HepG2 (cell line): ENCODE results near the gene KDM1B. TPM values are rescaled to one million over a fixed set of nuclear protein-coding genes. Genes with fewer than 3 reads are reported as not detected.

ENCODE experiments used
- ELF4 ChIP-seq: sonication (generic); formaldehyde crosslinking; IDR thresholded peaks from 2 replicates; pipeline ENCODE4 v1.5.0; 2020; ENCODE audit warnings: missing genetic modification reagents, mild to moderate bottlenecking, moderate library complexity, borderline replicate concordance
- FOSL1 ChIP-seq: sonication (generic); formaldehyde crosslinking; IDR thresholded peaks from 2 replicates; pipeline ENCODE4 v1.9.0; 2021; ENCODE audit warnings: missing genetic modification reagents, borderline replicate concordance
- FOXA1 ChIP-seq, 2 experiments: fragments of 450-650 bp in 1 of 2; sonication (generic) in 1 of 2; formaldehyde crosslinking in 1 of 2; IDR thresholded peaks; 2 replicates each; pipeline versions ENCODE4 v1.4.0 to v1.6.1; 2016 to 2020; ENCODE audit warnings: missing genetic modification reagents in 1 of 2
- ISX ChIP-seq: sonication (generic); formaldehyde crosslinking; conservative IDR thresholded peaks from 2 replicates; pipeline ENCODE4 v1.5.0; 2020; ENCODE audit warnings: missing genetic modification reagents
- MAFF ChIP-seq: IDR thresholded peaks from 2 replicates; pipeline ENCODE4 v1.6.1; 2011; ENCODE audit warnings: low read depth, low read length, improper control_type of control experiment
- MATR3 ChIP-seq: sonication (generic); formaldehyde crosslinking; IDR thresholded peaks from 2 replicates; pipeline ENCODE4 v1.4.0; 2020; ENCODE audit warnings: missing genetic modification reagents
- PLRG1 ChIP-seq: fragments of 450-650 bp; conservative IDR thresholded peaks from 2 replicates; pipeline ENCODE4 v1.6.1; 2016
- RFXAP ChIP-seq: sonication (generic); formaldehyde crosslinking; IDR thresholded peaks from 2 replicates; pipeline ENCODE4 v1.4.0; 2020; ENCODE audit warnings: missing genetic modification reagents, borderline replicate concordance
- SKI ChIP-seq: fragments of 450-650 bp; IDR thresholded peaks from one replicate; pipeline ENCODE4 v1.6.1; 2018; ENCODE audit warnings: mild to moderate bottlenecking; ENCODE audit not compliant: partially characterized antibody
- SMC3 ChIP-seq: IDR thresholded peaks from 2 replicates; pipeline ENCODE4 v1.6.1; 2011; ENCODE audit warnings: low read length, improper control_type of control experiment
- SRSF9 ChIP-seq: fragments of 200-400 bp; formaldehyde crosslinking; IDR thresholded peaks from 2 replicates; pipeline ENCODE4 v1.6.1; 2018; ENCODE audit warnings: borderline replicate concordance, mild to moderate bottlenecking, low read depth, low read length; ENCODE audit not compliant: insufficient read depth, poor library complexity, severe bottlenecking
- ZFYVE20 ChIP-seq: sonication (generic); formaldehyde crosslinking; IDR thresholded peaks from 2 replicates; pipeline ENCODE4 v1.8.0; 2023; ENCODE audit warnings: low read depth, mild to moderate bottlenecking, moderate library complexity, missing genetic modification reagents, borderline replicate concordance
- ZNF124 ChIP-seq: sonication (generic); formaldehyde crosslinking; IDR thresholded peaks from 2 replicates; pipeline ENCODE4 v1.4.0; 2020; ENCODE audit warnings: missing genetic modification reagents
- ZNF33B ChIP-seq: sonication (generic); formaldehyde crosslinking; IDR thresholded peaks from 2 replicates; pipeline ENCODE4 v1.5.1; 2020; ENCODE audit warnings: mild to moderate bottlenecking, missing genetic modification reagents
- ZNF44 ChIP-seq: sonication (generic); formaldehyde crosslinking; IDR thresholded peaks from 2 replicates; pipeline ENCODE4 v1.5.1; 2020; ENCODE audit warnings: mild to moderate bottlenecking, missing genetic modification reagents
- ZNF557 ChIP-seq: sonication (generic); formaldehyde crosslinking; IDR thresholded peaks from 2 replicates; pipeline ENCODE4 v1.4.0; 2020; ENCODE audit warnings: missing genetic modification reagents
- ZNF788 ChIP-seq: sonication (generic); formaldehyde crosslinking; IDR thresholded peaks from 2 replicates; pipeline ENCODE4 v1.5.0; 2020; ENCODE audit warnings: mild to moderate bottlenecking, missing genetic modification reagents, borderline replicate concordance
- polyA plus RNA-seq, 8 experiments: library from polyadenylated mRNA; depleted of rRNA in 3 of 8; stranded (reverse) in 7 of 8; unstranded in 1 of 8; fragments of >200 nt; fragmentation: Illumina TruSeq in 4 of 8; extraction: Trizol in 4 of 8; gene quantifications; 2 replicates each; pipeline versions ENCODE4 v1.2.1 to v1.2.3, GENCODE V29; 2011 to 2016; ENCODE audit warnings: low read depth in 4 of 8, missing spikeins in 1 of 8, mixed read lengths in 1 of 8; ENCODE audit not compliant: insufficient read depth in 1 of 8
- total RNA-seq, 5 experiments: library from RNA; depleted of rRNA; stranded (reverse); fragments of >200 nt; fragmentation: Illumina TruSeq; extraction: Trizol; gene quantifications; 2 replicates each; pipeline ENCODE4 v1.2.3, GENCODE V29; 2016; ENCODE audit warnings: low read depth in 1 of 5
- TF ChIP-seq, protein P1 (sequence below): sonication (generic); formaldehyde crosslinking; IDR thresholded peaks from 2 replicates; pipeline ENCODE4 v1.4.0; 2020; ENCODE audit warnings: missing genetic modification reagents, borderline replicate concordance
- TF ChIP-seq, protein P2 (sequence below): sonication (generic); formaldehyde crosslinking; IDR thresholded peaks from 2 replicates; pipeline ENCODE4 v1.4.0; 2020; ENCODE audit warnings: missing genetic modification reagents, borderline replicate concordance
- TF ChIP-seq, protein P3 (sequence below): sonication (generic); formaldehyde crosslinking; IDR thresholded peaks from 2 replicates; pipeline ENCODE4 v1.4.0; 2020; ENCODE audit warnings: mild to moderate bottlenecking, missing genetic modification reagents

Gene KDM1B
- total and polyA plus RNA-seq, 2 of the 13 experiments (the other 11 are each of a cell fraction or from before 2014, with no cell fraction given): 9.8 to 13.2 TPM

- TF ChIP-seq ZNF788 (peak; percentile 20; the same call in 1 of the 2 replicates), FOXA1 (IDR thresholded peaks at IDR 0.05) (no peak), FOXA1 (CRISPR knock-in tag; IDR thresholded peaks at IDR 0.05) (no peak), FOSL1 (CRISPR knock-in tag) (no peak), SMC3 (0 out of 2 replicates have a peak, but pooled peaks have one; percentile 22), SRSF9 (no peak), SKI (no peak), ZNF557 (CRISPR knock-in tag) (no peak), ZFYVE20 (CRISPR knock-in tag) (no peak), ISX (no peak), ZNF124 (CRISPR knock-in tag) (no peak), RFXAP (no peak), PLRG1 (no peak), ZNF33B (CRISPR knock-in tag) (0 out of 2 replicates have a peak, but pooled peaks have one; percentile 78), MAFF (no peak), MATR3 (CRISPR knock-in tag) (no peak), ZNF44 (CRISPR knock-in tag) (no peak), ELF4 (CRISPR knock-in tag) (no peak)
- TF ChIP-seq, protein P1, sequence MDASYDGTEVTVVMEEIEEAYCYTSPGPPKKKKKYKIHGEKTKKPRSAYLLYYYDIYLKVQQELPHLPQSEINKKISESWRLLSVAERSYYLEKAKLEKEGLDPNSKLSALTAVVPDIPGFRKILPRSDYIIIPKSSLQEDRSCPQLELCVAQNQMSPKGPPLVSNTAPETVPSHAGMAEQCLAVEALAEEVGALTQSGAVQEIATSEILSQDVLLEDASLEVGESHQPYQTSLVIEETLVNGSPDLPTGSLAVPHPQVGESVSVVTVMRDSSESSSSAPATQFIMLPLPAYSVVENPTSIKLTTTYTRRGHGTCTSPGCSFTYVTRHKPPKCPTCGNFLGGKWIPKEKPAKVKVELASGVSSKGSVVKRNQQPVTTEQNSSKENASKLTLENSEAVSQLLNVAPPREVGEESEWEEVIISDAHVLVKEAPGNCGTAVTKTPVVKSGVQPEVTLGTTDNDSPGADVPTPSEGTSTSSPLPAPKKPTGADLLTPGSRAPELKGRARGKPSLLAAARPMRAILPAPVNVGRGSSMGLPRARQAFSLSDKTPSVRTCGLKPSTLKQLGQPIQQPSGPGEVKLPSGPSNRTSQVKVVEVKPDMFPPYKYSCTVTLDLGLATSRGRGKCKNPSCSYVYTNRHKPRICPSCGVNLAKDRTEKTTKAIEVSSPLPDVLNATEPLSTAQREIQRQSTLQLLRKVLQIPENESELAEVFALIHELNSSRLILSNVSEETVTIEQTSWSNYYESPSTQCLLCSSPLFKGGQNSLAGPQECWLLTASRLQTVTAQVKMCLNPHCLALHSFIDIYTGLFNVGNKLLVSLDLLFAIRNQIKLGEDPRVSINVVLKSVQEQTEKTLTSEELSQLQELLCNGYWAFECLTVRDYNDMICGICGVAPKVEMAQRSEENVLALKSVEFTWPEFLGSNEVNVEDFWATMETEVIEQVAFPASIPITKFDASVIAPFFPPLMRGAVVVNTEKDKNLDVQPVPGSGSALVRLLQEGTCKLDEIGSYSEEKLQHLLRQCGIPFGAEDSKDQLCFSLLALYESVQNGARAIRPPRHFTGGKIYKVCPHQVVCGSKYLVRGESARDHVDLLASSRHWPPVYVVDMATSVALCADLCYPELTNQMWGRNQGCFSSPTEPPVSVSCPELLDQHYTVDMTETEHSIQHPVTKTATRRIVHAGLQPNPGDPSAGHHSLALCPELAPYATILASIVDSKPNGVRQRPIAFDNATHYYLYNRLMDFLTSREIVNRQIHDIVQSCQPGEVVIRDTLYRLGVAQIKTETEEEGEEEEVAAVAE (CRISPR knock-in tag): no peak
- TF ChIP-seq, protein P2, sequence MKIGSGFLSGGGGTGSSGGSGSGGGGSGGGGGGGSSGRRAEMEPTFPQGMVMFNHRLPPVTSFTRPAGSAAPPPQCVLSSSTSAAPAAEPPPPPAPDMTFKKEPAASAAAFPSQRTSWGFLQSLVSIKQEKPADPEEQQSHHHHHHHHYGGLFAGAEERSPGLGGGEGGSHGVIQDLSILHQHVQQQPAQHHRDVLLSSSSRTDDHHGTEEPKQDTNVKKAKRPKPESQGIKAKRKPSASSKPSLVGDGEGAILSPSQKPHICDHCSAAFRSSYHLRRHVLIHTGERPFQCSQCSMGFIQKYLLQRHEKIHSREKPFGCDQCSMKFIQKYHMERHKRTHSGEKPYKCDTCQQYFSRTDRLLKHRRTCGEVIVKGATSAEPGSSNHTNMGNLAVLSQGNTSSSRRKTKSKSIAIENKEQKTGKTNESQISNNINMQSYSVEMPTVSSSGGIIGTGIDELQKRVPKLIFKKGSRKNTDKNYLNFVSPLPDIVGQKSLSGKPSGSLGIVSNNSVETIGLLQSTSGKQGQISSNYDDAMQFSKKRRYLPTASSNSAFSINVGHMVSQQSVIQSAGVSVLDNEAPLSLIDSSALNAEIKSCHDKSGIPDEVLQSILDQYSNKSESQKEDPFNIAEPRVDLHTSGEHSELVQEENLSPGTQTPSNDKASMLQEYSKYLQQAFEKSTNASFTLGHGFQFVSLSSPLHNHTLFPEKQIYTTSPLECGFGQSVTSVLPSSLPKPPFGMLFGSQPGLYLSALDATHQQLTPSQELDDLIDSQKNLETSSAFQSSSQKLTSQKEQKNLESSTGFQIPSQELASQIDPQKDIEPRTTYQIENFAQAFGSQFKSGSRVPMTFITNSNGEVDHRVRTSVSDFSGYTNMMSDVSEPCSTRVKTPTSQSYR: no peak
- TF ChIP-seq, protein P3, sequence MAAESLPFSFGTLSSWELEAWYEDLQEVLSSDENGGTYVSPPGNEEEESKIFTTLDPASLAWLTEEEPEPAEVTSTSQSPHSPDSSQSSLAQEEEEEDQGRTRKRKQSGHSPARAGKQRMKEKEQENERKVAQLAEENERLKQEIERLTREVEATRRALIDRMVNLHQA (CRISPR knock-in tag): no peak
These were observed 33.6 kb upstream of the KDM1B start (continued) for GRCh38 chr6:18121580-18122127.
